Measurements from ENCODE around the gene LRRC32.

DNA sequence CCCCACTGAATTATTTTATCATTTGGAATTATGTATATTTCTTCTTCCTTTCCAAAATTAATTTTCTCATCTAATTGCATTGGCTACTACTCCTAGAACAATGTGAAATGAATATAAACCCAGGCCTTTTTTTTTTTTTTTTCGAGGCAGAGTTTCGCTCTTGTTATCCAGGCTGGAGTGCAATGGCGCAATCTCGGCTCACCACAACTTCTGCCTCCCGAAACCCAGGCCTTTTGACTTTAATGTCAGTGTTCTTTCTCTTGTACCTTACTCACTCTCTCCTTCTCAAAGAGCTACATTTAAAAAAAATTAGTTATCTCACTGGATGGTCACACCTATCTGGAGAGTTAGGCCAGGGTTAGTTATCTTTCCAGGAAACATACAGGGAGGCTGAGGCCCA, 35.3 kb upstream of the LRRC32 start:
- TF ChIP-seq CTCF (IDR thresholded peaks at IDR 0.05) (no peak), POLR2A (IDR thresholded peaks at IDR 0.05) (no peak)

All from stomach (tissue), 4 donors.